ENCODE data around the gene PDSS2. TPM values are rescaled to one million over a fixed set of nuclear protein-coding genes. Genes with fewer than 3 reads are reported as not detected.

PDSS2 gene
- total and polyA plus RNA-seq, 2 of the 8 experiments (the other 6 are each of a cell fraction or from before 2014, with no cell fraction given): 10.7 to 16.1 TPM

DNA sequence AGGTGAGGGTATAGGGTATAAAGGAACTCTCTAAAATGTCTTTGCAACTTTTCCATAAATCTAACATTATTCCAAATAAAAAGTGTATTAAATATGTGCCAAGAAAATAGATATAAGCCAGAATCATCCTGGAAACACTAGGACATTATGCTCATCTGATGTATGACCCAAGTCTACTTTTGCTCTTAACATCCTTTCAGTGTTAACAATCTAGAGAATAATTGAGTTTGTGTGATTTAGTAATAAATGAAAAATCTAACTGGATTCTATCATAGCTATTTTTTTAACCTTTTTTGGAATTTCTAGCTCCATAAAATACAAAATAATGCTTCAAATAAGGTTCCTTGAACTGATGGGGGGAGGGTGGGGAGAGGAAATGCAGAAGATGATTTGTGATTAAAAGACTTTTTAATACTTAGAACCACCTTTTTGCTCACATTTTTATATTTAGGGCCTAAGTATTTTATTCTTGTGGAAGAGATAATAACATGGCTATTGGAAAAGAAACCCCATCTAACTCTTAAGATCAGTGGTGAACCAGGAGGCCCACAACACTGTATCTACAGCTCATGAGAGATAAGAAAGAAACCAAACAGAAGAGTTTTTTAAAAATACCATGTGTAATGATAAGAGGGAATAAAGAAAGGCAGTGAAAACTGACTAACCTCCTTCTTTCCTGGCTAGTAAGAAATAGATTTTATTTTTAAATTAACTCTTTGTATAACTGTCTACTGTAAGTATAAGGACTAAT is 68.5 kb downstream of the PDSS2 start:
- no peak overlapping the region for H2BK15ac ChIP-seq (ENCODE audit: low read length)
- no peaks in the 10 kb centered on the region for H3K27me3 ChIP-seq (replicated peaks in 1 of 4; ENCODE audit: control insufficient read depth in 3 of 4, extremely low read depth in 1 of 4, insufficient read depth in 3 of 4, low read length in 3 of 4)
- H3K18ac ChIP-seq (ENCODE audit: extremely low read depth, low read length): no peak overlapping the region
- no peak overlapping the region for H3K9ac ChIP-seq (replicated peaks in 1 of 4; ENCODE audit: extremely low read depth in 1 of 4, low read depth in 3 of 4, low read length in 3 of 4)
- H3K4me3 ChIP-seq (ENCODE audit: extremely low read depth in 1 of 4, insufficient read depth in 2 of 4, low read depth in 3 of 4, low read length in 4 of 4): no peak overlapping the region
- no peak for DNase-seq (ENCODE audit: low read depth in 1 of 2, low spot score in 2 of 2)
- no peak overlapping the region for H2BK20ac ChIP-seq (ENCODE audit: low read length)
- POLR2A ChIA-PET (ENCODE audit: partially characterized antibody): no interaction called here
- H4K8ac ChIP-seq (ENCODE audit: extremely low read depth, insufficient read depth, low read length): no peak overlapping the region
- no peak overlapping the region for H3K27ac ChIP-seq (ENCODE audit: low read depth, low read length)
- no peaks in the 10 kb centered on the region for H3K23me2 ChIP-seq (ENCODE audit: low read depth, low read length)
- H3K4ac ChIP-seq (replicated peaks; ENCODE audit: insufficient read length, low read depth, low read length): no peak overlapping the region
- no peak overlapping the region for H4K5ac ChIP-seq (ENCODE audit: insufficient read length, low read depth, low read length)
- no peak overlapping the region for H3K4me2 ChIP-seq (ENCODE audit: insufficient read depth in 1 of 2, low read depth in 2 of 2, low read length in 2 of 2)
- no peak overlapping the region for H4K91ac ChIP-seq (replicated peaks; ENCODE audit: insufficient read length, low read length)
- no peak overlapping the region for H2AFZ ChIP-seq (ENCODE audit: low read length)
- H2BK12ac ChIP-seq (ENCODE audit: low read depth, low read length): no peak overlapping the region
- peaks cover 2% of the 10 kb centered on the region; the same call in 1 of the 2 replicates for H3K79me1 ChIP-seq (ENCODE audit: low read depth, low read length)
- H3K79me2 ChIP-seq (ENCODE audit: control insufficient read depth in 1 of 2, insufficient read depth in 2 of 2, low read length in 2 of 2): peaks cover 0 to 1% of the 10 kb centered on the region in 2 experiments; a peak in 1 of 4 replicates
- no peaks in the 10 kb centered on the region for H3K4me1 ChIP-seq (replicated peaks in 1 of 4; ENCODE audit: control insufficient read depth in 3 of 4, insufficient read depth in 4 of 4, low read length in 3 of 4)
- no peak overlapping the region for H3K23ac ChIP-seq (ENCODE audit: insufficient read length)
- no peak overlapping the region for H3K14ac ChIP-seq (ENCODE audit: insufficient read length)
- H2BK120ac ChIP-seq (replicated peaks; ENCODE audit: low read depth, low read length): no peak overlapping the region
- TF ChIP-seq TAF7 (optimal IDR thresholded peaks at IDR 0.05; ENCODE audit: borderline replicate concordance, low read depth, low read length): no peak
- H3K36me3 ChIP-seq (ENCODE audit: control insufficient read depth in 2 of 4, insufficient read depth in 4 of 4, low read length in 3 of 4): peaks cover 0 to 4% (median 0%) of the 10 kb centered on the region in 4 experiments; a peak in 1 of 8 replicates
- no peak overlapping the region for H3K56ac ChIP-seq (replicated peaks; ENCODE audit: insufficient read length, low read depth, low read length)
- CTCF ChIA-PET (ENCODE audit: partially characterized antibody): interaction anchor here (1.4 kb wide), 1 partner anchor 27 kb away, joined by 3 read pairs; no protein-coding TSS in a partner anchor
- FAIRE-seq: no peak
- no peak overlapping the region for H2BK5ac ChIP-seq (ENCODE audit: low read depth, low read length)
- no peak overlapping the region for H2AK5ac ChIP-seq (ENCODE audit: low read depth, low read length)
- H4K20me1 ChIP-seq (replicated peaks in 1 of 2; ENCODE audit: control insufficient read depth in 1 of 2, insufficient read depth in 2 of 2, low read length in 2 of 2): no peaks in the 10 kb centered on the region
- no peaks in the 10 kb centered on the region for H3K9me3 ChIP-seq (ENCODE audit: insufficient read depth in 2 of 2, low read depth in 1 of 2, low read length in 1 of 2)
